Measurements from ENCODE around the gene GPRIN1. TPM values are rescaled to one million over a fixed set of nuclear protein-coding genes. Genes with fewer than 3 reads are reported as not detected.

GPRIN1 gene
- polyA plus RNA-seq, 1 of the 3 experiments (the other 2 are of a cell fraction) = 6.6 TPM

DNA sequence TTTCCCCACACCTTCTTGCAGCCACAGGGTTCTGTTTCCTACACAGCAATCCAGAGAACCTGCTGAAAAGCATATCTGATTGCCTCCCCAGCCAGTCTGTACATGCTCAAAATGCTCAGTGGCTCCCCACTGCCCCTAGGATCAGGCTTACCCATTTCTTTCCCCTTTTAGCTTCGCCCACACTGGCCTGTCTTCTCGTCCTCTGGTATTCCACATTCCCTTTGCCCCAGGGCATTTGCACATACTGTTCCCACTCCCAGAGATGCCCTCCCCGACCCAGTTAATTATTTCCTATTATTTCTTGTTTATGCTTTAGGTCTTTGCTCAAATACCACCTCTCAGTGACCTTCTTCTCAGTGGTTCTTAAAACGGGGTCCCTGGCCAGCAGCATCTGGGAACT, 30.7 kb upstream of the GPRIN1 start:
- no peaks in the 10 kb centered on the region for H3K9me2 ChIP-seq
- 58% methylated on average over 4 of the region's 4 CpGs for whole genome bisulfite sequencing (ENCODE audit: low lambda C conversion rate)
- ChIA-PET POLR2A (no interaction called here), CTCF (interaction anchor here (1.2 to 2.1 kb wide), 4 partner anchors 17 to 67 kb away, joined by 4 to 6 read pairs (median 5); no protein-coding TSS in a partner anchor)
- H3K4me3 ChIP-seq (ENCODE audit: low read depth in 2 of 2, low read length in 1 of 2) = no peak overlapping the region
- 0 out of 2 replicates have a peak, but pooled peaks cover 7% of the 10 kb centered on the region for H3K27me3 ChIP-seq (ENCODE audit: insufficient read depth)
- DNase-seq = no peak
- H3K4me1 ChIP-seq (ENCODE audit: control insufficient read depth in 1 of 2, insufficient read depth in 2 of 2, low read depth in 1 of 2, low read length in 1 of 2) = no peaks in the 10 kb centered on the region; a peak in 1 of 4 replicates
- no peaks in the 10 kb centered on the region for H3K9me3 ChIP-seq
- TF ChIP-seq SIN3A (IDR thresholded peaks at IDR 0.05; ENCODE audit: borderline replicate concordance, low read depth, low read length) (no peak), NFIC (IDR thresholded peaks at IDR 0.05; ENCODE audit: borderline replicate concordance) (no peak), REST (IDR thresholded peaks at IDR 0.05; ENCODE audit: low read depth, low read length) (no peak), MEF2A (IDR thresholded peaks at IDR 0.05; ENCODE audit: borderline replicate concordance, low read depth) (no peak), MXI1 (IDR thresholded peaks at IDR 0.05; ENCODE audit: low read depth, low read length) (no peak), RXRA (IDR thresholded peaks at IDR 0.05; ENCODE audit: borderline replicate concordance, low read depth) (no peak), EZH2phosphoT487 (IDR thresholded peaks at IDR 0.05; ENCODE audit: borderline replicate concordance, low read depth) (no peak), JUND (IDR thresholded peaks at IDR 0.05) (no peak), TCF12 (IDR thresholded peaks at IDR 0.05) (no peak), RAD21 (IDR thresholded peaks at IDR 0.05; ENCODE audit: low read length) (no peak), USF1 (IDR thresholded peaks at IDR 0.05; ENCODE audit: borderline replicate concordance, low read depth) (no peak)
- TF ChIP-seq, protein P1, sequence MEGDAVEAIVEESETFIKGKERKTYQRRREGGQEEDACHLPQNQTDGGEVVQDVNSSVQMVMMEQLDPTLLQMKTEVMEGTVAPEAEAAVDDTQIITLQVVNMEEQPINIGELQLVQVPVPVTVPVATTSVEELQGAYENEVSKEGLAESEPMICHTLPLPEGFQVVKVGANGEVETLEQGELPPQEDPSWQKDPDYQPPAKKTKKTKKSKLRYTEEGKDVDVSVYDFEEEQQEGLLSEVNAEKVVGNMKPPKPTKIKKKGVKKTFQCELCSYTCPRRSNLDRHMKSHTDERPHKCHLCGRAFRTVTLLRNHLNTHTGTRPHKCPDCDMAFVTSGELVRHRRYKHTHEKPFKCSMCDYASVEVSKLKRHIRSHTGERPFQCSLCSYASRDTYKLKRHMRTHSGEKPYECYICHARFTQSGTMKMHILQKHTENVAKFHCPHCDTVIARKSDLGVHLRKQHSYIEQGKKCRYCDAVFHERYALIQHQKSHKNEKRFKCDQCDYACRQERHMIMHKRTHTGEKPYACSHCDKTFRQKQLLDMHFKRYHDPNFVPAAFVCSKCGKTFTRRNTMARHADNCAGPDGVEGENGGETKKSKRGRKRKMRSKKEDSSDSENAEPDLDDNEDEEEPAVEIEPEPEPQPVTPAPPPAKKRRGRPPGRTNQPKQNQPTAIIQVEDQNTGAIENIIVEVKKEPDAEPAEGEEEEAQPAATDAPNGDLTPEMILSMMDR (IDR thresholded peaks at IDR 0.05) = no peak
- TF ChIP-seq, protein P2, sequence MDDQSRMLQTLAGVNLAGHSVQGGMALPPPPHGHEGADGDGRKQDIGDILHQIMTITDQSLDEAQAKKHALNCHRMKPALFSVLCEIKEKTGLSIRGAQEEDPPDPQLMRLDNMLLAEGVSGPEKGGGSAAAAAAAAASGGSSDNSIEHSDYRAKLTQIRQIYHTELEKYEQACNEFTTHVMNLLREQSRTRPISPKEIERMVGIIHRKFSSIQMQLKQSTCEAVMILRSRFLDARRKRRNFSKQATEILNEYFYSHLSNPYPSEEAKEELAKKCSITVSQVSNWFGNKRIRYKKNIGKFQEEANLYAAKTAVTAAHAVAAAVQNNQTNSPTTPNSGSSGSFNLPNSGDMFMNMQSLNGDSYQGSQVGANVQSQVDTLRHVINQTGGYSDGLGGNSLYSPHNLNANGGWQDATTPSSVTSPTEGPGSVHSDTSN (IDR thresholded peaks at IDR 0.05) = no peak
- TF ChIP-seq, protein P3, sequence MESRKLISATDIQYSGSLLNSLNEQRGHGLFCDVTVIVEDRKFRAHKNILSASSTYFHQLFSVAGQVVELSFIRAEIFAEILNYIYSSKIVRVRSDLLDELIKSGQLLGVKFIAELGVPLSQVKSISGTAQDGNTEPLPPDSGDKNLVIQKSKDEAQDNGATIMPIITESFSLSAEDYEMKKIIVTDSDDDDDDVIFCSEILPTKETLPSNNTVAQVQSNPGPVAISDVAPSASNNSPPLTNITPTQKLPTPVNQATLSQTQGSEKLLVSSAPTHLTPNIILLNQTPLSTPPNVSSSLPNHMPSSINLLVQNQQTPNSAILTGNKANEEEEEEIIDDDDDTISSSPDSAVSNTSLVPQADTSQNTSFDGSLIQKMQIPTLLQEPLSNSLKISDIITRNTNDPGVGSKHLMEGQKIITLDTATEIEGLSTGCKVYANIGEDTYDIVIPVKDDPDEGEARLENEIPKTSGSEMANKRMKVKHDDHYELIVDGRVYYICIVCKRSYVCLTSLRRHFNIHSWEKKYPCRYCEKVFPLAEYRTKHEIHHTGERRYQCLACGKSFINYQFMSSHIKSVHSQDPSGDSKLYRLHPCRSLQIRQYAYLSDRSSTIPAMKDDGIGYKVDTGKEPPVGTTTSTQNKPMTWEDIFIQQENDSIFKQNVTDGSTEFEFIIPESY (IDR thresholded peaks at IDR 0.05; ENCODE audit: borderline replicate concordance, low read depth) = no peak
- H3K79me2 ChIP-seq (ENCODE audit: insufficient read depth) = no peaks in the 10 kb centered on the region
- H3K4me2 ChIP-seq = no peak overlapping the region
- no peaks in the 10 kb centered on the region for H3F3A ChIP-seq (replicated peaks; ENCODE audit: insufficient read depth)
- no peak overlapping the region for H2AFZ ChIP-seq (ENCODE audit: low read depth)
- no peaks in the 10 kb centered on the region for H3K36me3 ChIP-seq (replicated peaks in 1 of 2; ENCODE audit: control insufficient read depth in 1 of 2, insufficient read depth in 2 of 2, low read length in 1 of 2)
- H3K9ac ChIP-seq = no peak overlapping the region
- H4K20me1 ChIP-seq (ENCODE audit: insufficient read depth) = no peaks in the 10 kb centered on the region
- H3K27ac ChIP-seq (ENCODE audit: low read depth in 2 of 2, low read length in 1 of 2) = no peak overlapping the region
